ENCODE measurements around the gene TK2. TPM values are rescaled to one million over a fixed set of nuclear protein-coding genes. Genes with fewer than 3 reads are reported as not detected.

TK2 gene
- polyA plus RNA-seq, 2 of the 4 experiments (the other 2 are of a cell fraction): 13.9 to 29.5 TPM

GRCh38 chr16:66529475-66529874 lies 20.4 kb downstream of the TK2 start:
- DNase-seq (ENCODE audit: low read depth in 1 of 2, low spot score in 1 of 2) (no peak), ATAC-seq (no peak), FAIRE-seq (no peak)
- no peak overlapping the region for H3K27ac ChIP-seq
- H3K9me3 ChIP-seq: no peaks in the 10 kb centered on the region
- H3K4me2 ChIP-seq: no peak overlapping the region
- WGBS (ENCODE audit: missing lambda C conversion rate): 65% methylated on average over 6 of the region's 6 CpGs
- no peak overlapping the region for H3K4me3 ChIP-seq
- no peaks in the 10 kb centered on the region for H3K4me1 ChIP-seq
- POLR2A ChIA-PET: no interaction called here
- TF ChIP-seq SREBF2 (IDR thresholded peaks at IDR 0.05) (no peak), CBX2 (IDR thresholded peaks at IDR 0.05; ENCODE audit: borderline replicate concordance, low read depth) (no peak), CBX8 (IDR thresholded peaks at IDR 0.05) (no peak), EP300 (IDR thresholded peaks at IDR 0.05) (no peak), ZNF302 (CRISPR knock-in tag; IDR thresholded peaks at IDR 0.05) (no peak), RARB (CRISPR knock-in tag; IDR thresholded peaks at IDR 0.05) (no peak), RAD21 (conservative IDR thresholded peaks at IDR 0.05 in 1 of 2, IDR thresholded peaks at IDR 0.05 in 1 of 2) (no peak), TP53 (CRISPR knock-in tag; IDR thresholded peaks at IDR 0.05) (no peak), EHMT2 (IDR thresholded peaks at IDR 0.05; ENCODE audit: low read depth) (no peak), FOXS1 (CRISPR knock-in tag; IDR thresholded peaks at IDR 0.05) (no peak), POLR2A (IDR thresholded peaks at IDR 0.05; ENCODE audit: low read length) (no peak), RCOR1 (IDR thresholded peaks at IDR 0.05; ENCODE audit: low read depth, low read length) (no peak), RFX5 (IDR thresholded peaks at IDR 0.05) (no peak), MYC (IDR thresholded peaks at IDR 0.05; ENCODE audit: borderline replicate concordance, low read length) (no peak), FOSL2 (IDR thresholded peaks at IDR 0.05) (no peak), FOSL2 (CRISPR knock-in tag; IDR thresholded peaks at IDR 0.05) (no peak), CHD4 (IDR thresholded peaks at IDR 0.05; ENCODE audit: borderline replicate concordance) (no peak), PHF8 (IDR thresholded peaks at IDR 0.05; ENCODE audit: borderline replicate concordance, low read depth) (no peak), NFE2L2 (conservative IDR thresholded peaks at IDR 0.05; ENCODE audit: low read length) (no peak)
- CTCF ChIA-PET: interaction anchor here (1.1 to 1.8 kb wide), 4 partner anchors 8 to 18 kb away, joined by 3 to 5 read pairs (median 4); no protein-coding TSS in a partner anchor

DNA sequence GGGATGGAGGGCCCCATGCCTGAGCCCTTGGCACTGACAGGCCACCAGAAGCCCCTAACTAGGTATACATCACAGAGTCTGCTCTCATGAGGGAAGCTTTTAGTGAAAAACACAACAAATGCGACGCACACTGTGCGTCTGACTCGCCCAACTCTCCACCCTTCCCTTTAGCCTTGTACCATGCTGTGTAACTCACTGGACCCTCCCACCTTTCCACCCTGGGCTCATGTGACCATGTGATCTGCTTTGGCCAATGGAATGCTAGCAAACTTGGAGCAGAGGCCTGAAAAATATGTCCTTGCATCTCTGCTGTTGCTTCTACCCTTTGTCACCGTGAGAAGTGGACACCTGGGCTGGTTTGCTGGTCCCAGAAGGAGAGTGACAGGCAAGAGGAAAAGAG lies 21.6 kb downstream of the TK2 start:
- CTCF ChIA-PET: interaction anchor here (0.6 to 0.9 kb wide), 2 partner anchors 14 to 19 kb away, joined by 3 read pairs; no protein-coding TSS in a partner anchor

DNA sequence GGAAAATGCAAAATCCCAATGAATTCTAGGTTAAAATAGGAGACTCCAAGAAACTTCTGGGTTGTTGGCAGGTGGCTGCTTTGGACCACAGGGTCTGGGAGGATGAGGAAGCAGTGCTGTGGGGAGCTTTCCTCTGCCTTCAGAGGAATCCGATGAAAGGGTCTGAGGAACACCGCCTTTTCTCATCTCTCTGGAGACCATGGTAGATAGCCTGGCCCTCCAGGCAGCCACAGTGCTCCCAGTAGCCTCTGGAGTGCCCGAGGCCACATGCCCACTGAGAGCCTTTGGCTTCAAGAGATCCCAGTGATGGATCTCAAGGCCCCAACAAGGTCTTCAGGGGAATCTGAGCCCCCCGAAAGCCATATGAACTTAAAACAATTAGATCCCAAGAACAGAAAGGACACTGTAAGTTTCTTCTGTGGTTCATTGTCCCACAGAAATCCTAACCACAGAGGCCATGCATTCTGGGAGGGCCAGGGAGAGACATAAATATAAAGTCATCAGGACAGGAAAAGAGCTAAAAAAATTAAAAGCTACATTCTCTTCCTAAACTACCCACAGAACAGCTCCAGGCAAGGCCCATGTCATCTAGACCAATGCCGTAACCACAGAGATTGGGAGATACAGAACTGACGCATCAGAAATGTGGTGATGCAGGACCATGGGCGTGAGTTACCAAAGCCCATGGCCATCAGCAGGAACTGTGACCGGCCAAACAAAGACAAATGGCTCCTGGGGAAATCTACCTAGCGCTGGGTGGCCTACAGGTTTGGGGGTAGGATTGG lies 24.3 kb downstream of the TK2 start:
- DNase-seq (ENCODE audit: low read depth in 1 of 2, low spot score in 1 of 2): no peak
- no peak overlapping the region for H3K27ac ChIP-seq
- FAIRE-seq: no peak
- ATAC-seq: no peak
- H3K4me1 ChIP-seq: 0 out of 3 replicates have a peak, but pooled peaks cover 5% of the 10 kb centered on the region
- ChIA-PET POLR2A (no interaction called here), CTCF (interaction anchor here (1.0 to 1.5 kb wide), 4 partner anchors 8 to 44 kb away, joined by 3 to 4 read pairs (median 4); no protein-coding TSS in a partner anchor)
- no peak overlapping the region for H3K4me2 ChIP-seq
- no peak overlapping the region for H3K4me3 ChIP-seq
- WGBS (ENCODE audit: missing lambda C conversion rate): 91% methylated on average over 9 of the region's 9 CpGs
- no peaks in the 10 kb centered on the region for H3K9me3 ChIP-seq
- TF ChIP-seq CBX8 (IDR thresholded peaks at IDR 0.05) (no peak), HEYL (CRISPR knock-in tag; IDR thresholded peaks at IDR 0.05) (no peak), PHF8 (IDR thresholded peaks at IDR 0.05; ENCODE audit: borderline replicate concordance, low read depth) (no peak), JUN (IDR thresholded peaks at IDR 0.05) (no peak), PBX3 (IDR thresholded peaks at IDR 0.05) (no peak), MAX (IDR thresholded peaks at IDR 0.05) (no peak), HOXA7 (CRISPR knock-in tag; IDR thresholded peaks at IDR 0.05) (no peak), POLR2AphosphoS2 (conservative IDR thresholded peaks at IDR 0.05; ENCODE audit: low read length) (no peak), EHMT2 (IDR thresholded peaks at IDR 0.05; ENCODE audit: low read depth) (no peak), FOXS1 (CRISPR knock-in tag; IDR thresholded peaks at IDR 0.05) (no peak), NPAS2 (CRISPR knock-in tag; IDR thresholded peaks at IDR 0.05; ENCODE audit: borderline replicate concordance) (no peak), SMC3 (IDR thresholded peaks at IDR 0.05) (no peak), GATA3 (IDR thresholded peaks at IDR 0.05; ENCODE audit: borderline replicate concordance) (no peak), KDM1A (IDR thresholded peaks at IDR 0.05; ENCODE audit: low read depth) (no peak)

More for the DNA sequence above, 21.6 kb downstream of the TK2 start:
- Histone ChIP-seq H3K4me3 (no peak overlapping the region), H3K9me3 (no peaks in the 10 kb centered on the region), H3K4me2 (no peak overlapping the region), H3K27ac (no peak overlapping the region), H3K4me1 (no peaks in the 10 kb centered on the region)
- TF ChIP-seq, protein P1, sequence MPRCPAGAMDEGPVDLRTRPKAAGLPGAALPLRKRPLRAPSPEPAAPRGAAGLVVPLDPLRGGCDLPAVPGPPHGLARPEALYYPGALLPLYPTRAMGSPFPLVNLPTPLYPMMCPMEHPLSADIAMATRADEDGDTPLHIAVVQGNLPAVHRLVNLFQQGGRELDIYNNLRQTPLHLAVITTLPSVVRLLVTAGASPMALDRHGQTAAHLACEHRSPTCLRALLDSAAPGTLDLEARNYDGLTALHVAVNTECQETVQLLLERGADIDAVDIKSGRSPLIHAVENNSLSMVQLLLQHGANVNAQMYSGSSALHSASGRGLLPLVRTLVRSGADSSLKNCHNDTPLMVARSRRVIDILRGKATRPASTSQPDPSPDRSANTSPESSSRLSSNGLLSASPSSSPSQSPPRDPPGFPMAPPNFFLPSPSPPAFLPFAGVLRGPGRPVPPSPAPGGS (IDR thresholded peaks at IDR 0.05): no peak
- no peak for FAIRE-seq
- ATAC-seq: peak in 1 of 2 experiments; percentile 29; a peak in 1 of 6 replicates
- POLR2A ChIA-PET: no interaction called here
- 88% methylated on average over 5 of the region's 5 CpGs for WGBS (ENCODE audit: missing lambda C conversion rate)
- DNase-seq (ENCODE audit: low read depth in 1 of 2, low spot score in 1 of 2): no peak
